Mesothelial cell of epicardium (in vitro differentiated cells): ENCODE data around the gene SLC23A3. TPM values are rescaled to one million over a fixed set of nuclear protein-coding genes. Genes with fewer than 3 reads are reported as not detected.

Experiments
- DNase-seq, 2 experiments: peaks; one replicate each; pipeline ENCODE4 v3.0.0; 2021; ENCODE audit warnings: low spot score in 2 of 2; ENCODE audit not compliant: unreplicated experiment in 2 of 2
- H3K27ac Mint-ChIP-seq: 2 replicates; pipeline ENCODE4 v1.8.0; 2021; ENCODE audit warnings: mixed read lengths
- H3K27me3 Mint-ChIP-seq: 2 replicates; pipeline ENCODE4 v1.8.0; 2021; ENCODE audit warnings: low read depth, mixed read lengths
- H3K36me3 Mint-ChIP-seq: 2 replicates; pipeline ENCODE4 v1.8.0; 2021; ENCODE audit warnings: mixed read lengths
- H3K4me1 Mint-ChIP-seq: 2 replicates; pipeline ENCODE4 v1.8.0; 2021; ENCODE audit warnings: mixed read lengths
- H3K4me3 Mint-ChIP-seq: 2 replicates; pipeline ENCODE4 v1.8.0; 2021; ENCODE audit warnings: mild to moderate bottlenecking, moderate library complexity, mixed read lengths
- H3K9me3 Mint-ChIP-seq: 2 replicates; pipeline ENCODE4 v1.8.0; 2021; ENCODE audit warnings: mixed read lengths
- total RNA-seq: library from RNA; stranded (reverse); gene quantifications from 3 replicates; pipeline ENCODE4 v1.2.1, GENCODE V29; 2021
- TF ChIP-seq, protein P1 (sequence below): fragments of 200-600 bp; sonication (generic); IDR thresholded peaks from one replicate; pipeline ENCODE4 v1.5.0; 2021; ENCODE audit warnings: antibody characterized with exemption; ENCODE audit not compliant: unreplicated experiment

Gene SLC23A3
- total RNA-seq, 1 donor from 2014 or later, result 1.6 TPM

DNA sequence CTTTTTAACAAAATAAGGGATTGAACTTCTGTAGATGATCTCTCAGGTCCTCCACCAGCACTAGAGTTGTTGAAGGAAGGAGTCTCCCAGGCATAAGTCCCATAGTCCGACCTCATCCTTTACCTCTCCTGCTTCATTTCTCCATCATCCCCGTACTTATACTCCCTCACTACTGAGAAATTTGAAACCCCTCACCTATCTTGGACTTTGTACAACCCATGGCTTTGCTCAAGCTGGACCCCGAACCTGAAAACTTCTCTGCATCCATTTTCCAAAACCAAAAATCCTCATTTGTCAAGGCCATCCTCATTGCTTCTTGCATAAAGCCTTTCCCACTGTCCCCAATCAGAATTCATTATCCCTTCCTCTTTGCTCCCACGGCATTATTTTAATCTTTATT lies 8.7 kb downstream of the SLC23A3 start:
- TF ChIP-seq, protein P1, sequence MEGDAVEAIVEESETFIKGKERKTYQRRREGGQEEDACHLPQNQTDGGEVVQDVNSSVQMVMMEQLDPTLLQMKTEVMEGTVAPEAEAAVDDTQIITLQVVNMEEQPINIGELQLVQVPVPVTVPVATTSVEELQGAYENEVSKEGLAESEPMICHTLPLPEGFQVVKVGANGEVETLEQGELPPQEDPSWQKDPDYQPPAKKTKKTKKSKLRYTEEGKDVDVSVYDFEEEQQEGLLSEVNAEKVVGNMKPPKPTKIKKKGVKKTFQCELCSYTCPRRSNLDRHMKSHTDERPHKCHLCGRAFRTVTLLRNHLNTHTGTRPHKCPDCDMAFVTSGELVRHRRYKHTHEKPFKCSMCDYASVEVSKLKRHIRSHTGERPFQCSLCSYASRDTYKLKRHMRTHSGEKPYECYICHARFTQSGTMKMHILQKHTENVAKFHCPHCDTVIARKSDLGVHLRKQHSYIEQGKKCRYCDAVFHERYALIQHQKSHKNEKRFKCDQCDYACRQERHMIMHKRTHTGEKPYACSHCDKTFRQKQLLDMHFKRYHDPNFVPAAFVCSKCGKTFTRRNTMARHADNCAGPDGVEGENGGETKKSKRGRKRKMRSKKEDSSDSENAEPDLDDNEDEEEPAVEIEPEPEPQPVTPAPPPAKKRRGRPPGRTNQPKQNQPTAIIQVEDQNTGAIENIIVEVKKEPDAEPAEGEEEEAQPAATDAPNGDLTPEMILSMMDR, result no peak
- no peak overlapping the region for H3K27ac Mint-ChIP-seq
- H3K4me1 Mint-ChIP-seq, result peaks cover 13% of the 10 kb centered on the region
- no peaks in the 10 kb centered on the region for H3K9me3 Mint-ChIP-seq
- H3K27me3 Mint-ChIP-seq, result peaks cover 5% of the 10 kb centered on the region
- peak overlapping the region; percentile 88 for H3K4me3 Mint-ChIP-seq
- peaks cover 5% of the 10 kb centered on the region for H3K36me3 Mint-ChIP-seq
- DNase-seq, result no peak

DNA sequence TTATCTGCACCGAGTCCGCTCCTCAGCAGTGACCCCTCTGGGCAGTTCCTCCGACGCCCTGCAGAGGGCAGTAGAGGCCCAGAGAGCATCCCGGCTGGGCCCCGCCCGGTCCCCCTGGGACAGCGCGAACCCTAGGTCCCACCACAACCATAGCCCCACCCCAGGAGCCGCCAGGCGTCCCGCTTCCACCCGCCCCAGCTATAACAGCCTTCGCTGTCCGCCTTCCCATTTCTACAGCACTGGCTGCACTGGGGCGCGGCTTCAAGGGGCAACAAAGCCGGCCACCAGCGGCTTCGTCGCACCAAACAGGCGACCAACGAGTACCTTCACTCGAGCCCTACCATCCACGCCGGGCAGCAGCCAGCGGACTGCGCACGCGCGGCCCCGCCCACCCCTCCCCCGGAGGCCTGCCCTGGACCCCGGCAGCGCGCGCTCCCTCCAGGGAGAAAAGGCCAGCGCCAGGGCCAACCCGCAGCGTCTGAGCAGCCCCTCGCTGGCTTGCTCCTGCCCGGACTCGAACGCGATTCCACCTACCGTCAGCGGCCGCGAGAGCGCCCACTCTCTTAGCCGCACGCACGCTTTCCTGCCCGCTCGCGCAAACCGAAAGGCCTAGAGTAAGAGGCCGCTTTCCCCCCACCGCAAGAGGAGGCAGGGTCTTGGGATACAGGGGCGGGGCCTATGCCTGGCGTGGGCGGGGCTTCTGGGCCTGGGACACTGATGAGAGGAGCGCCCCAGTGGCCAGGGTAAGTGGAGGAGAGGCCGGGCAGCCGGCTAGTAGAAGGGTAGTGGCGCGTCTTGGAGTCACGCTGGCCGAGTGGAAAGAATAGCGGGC lies 9.4 kb downstream of the SLC23A3 start, which contains the start of gene NHEJ1:
Gene NHEJ1 (minus strand): TSS at position 630 of the 832 bp plus-strand sequence. CDS start 2,453 bp downstream, outside the sequence.
- H3K27ac Mint-ChIP-seq, result peak within 1 kb of the TSS; percentile 94
- H3K36me3 Mint-ChIP-seq, result peaks cover 5% of the 10 kb centered on the region
- H3K9me3 Mint-ChIP-seq, result no peaks in the 10 kb centered on the region
- H3K27me3 Mint-ChIP-seq, result peaks cover 5% of the 10 kb centered on the region
- TF ChIP-seq, protein P1, result peak; percentile 98
- peak; percentile 85 to 93 for DNase-seq
- peak within 1 kb of the TSS; percentile 88 for H3K4me3 Mint-ChIP-seq
- peaks cover 13% of the 10 kb centered on the region for H3K4me1 Mint-ChIP-seq

DNA sequence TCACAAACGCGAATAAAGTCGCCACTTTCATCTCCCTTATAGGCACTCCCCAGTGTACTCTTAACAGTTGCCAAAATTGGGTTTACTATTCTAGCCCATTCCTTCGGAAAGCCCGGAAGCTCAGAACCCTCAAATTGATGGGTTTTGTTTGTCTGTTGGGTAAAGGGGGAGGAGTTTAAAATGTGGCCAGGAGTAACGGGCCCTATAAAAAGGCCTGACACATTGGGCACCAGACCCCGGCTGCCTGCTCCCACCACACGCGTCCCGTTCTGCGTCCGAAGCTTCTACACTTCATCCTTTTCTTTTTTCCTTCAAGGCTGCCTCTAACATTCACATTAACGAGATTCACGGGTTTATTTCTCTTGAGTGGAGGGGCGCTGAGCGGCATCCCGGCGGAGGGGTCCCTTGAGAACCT lies 10.1 kb downstream of the SLC23A3 start:
- DNase-seq, result no peak
- peaks cover 5% of the 10 kb centered on the region for H3K27me3 Mint-ChIP-seq
- peak overlapping the region; percentile 88 for H3K4me3 Mint-ChIP-seq
- TF ChIP-seq, protein P1, result no peak
- peak overlapping the region; percentile 93 for H3K27ac Mint-ChIP-seq
- H3K9me3 Mint-ChIP-seq, result no peaks in the 10 kb centered on the region
- peaks cover 13% of the 10 kb centered on the region for H3K4me1 Mint-ChIP-seq
- H3K36me3 Mint-ChIP-seq, result peaks cover 5% of the 10 kb centered on the region

DNA sequence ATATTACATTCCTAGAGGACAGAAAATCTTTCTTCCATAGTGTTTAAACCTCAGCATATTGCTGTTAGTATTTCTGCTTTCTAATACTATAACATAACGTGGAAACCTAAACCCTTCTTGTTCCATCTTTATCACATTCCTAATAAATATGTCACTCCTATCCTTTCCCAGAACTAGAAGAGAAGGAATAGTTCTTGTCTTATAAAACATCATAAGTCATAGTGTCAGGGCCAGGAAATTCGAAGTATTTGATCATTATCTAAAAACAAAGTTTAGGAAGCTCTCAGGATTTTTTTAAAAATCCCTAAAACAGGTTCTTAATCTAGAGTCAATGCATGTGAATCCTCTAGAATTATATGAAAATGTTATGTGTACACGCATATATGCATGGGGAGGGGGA lies 11.2 kb downstream of the SLC23A3 start:
- H3K9me3 Mint-ChIP-seq, result no peaks in the 10 kb centered on the region
- no peak for DNase-seq
- H3K27ac Mint-ChIP-seq, result no peak overlapping the region
- H3K4me1 Mint-ChIP-seq, result peaks cover 13% of the 10 kb centered on the region
- H3K36me3 Mint-ChIP-seq, result peaks cover 5% of the 10 kb centered on the region
- TF ChIP-seq, protein P1, result no peak
- H3K27me3 Mint-ChIP-seq, result peaks cover 3% of the 10 kb centered on the region
- H3K4me3 Mint-ChIP-seq, result no peak overlapping the region

DNA sequence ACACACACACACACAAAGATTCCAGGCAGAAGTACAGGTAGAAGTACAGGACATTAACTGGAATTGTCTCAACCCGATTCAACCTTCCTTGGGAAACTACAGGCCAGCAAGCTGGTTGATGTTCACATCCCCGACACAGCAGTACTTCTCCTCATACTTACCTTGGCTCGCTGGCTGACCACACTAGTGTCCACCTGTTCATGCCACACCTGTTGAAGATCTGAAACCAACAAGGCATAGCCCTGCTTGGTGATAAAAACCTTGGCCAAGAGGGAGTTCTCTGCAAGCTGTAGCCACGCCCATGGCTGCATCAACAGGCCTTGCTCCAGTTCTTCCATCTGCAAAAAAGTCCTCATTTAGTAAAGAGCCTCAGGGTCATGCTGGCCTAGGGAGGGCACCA lies 11.8 kb downstream of the SLC23A3 start:
- DNase-seq, result no peak
- H3K27me3 Mint-ChIP-seq, result peaks cover 2% of the 10 kb centered on the region
- peaks cover 13% of the 10 kb centered on the region for H3K4me1 Mint-ChIP-seq
- H3K27ac Mint-ChIP-seq, result no peak overlapping the region
- no peaks in the 10 kb centered on the region for H3K9me3 Mint-ChIP-seq
- peaks cover 5% of the 10 kb centered on the region for H3K36me3 Mint-ChIP-seq
- TF ChIP-seq, protein P1, result no peak
- no peak overlapping the region for H3K4me3 Mint-ChIP-seq
